ENCODE data around the gene ADCY3. TPM values are rescaled to one million over a fixed set of nuclear protein-coding genes. Genes with fewer than 3 reads are reported as not detected.

The ADCY3 gene
- total RNA-seq, 1 donor from 2014 or later: 140 TPM

GRCh38 chr2:24843330-24843860 lies 76.6 kb downstream of the ADCY3 start:
- no peak for DNase-seq (ENCODE audit: low spot score in 2 of 2)
- intact Hi-C loops (cut with DNase I): no loop called here
- Histone ChIP-seq H3K27me3 (no peaks in the 10 kb centered on the region), H3K4me1 (no peaks in the 10 kb centered on the region), H3K36me3 (peaks cover 8 to 20% of the 10 kb centered on the region in 2 donors), H3K27ac (no peak overlapping the region), H3K9me3 (no peaks in the 10 kb centered on the region), H3K4me3 (no peak overlapping the region)
- TF ChIP-seq CTCF (IDR thresholded peaks at IDR 0.05): no peak

- intact Hi-C loops (cut with DNase I): no loop called here
- H3K4me3 ChIP-seq: no peak overlapping the region
- H3K27me3 ChIP-seq: no peaks in the 10 kb centered on the region
- no peaks in the 10 kb centered on the region for H3K4me1 ChIP-seq
- TF ChIP-seq CTCF (IDR thresholded peaks at IDR 0.05): no peak
- H3K27ac ChIP-seq: no peak overlapping the region
- peaks cover 13 to 21% of the 10 kb centered on the region in 2 donors for H3K36me3 ChIP-seq
- DNase-seq (ENCODE audit: low spot score in 2 of 2): no peak
- no peaks in the 10 kb centered on the region for H3K9me3 ChIP-seq
Measured at GRCh38 chr2:24842081-24843050, 77.7 kb downstream of the ADCY3 start.

- no peaks in the 10 kb centered on the region for H3K9me3 ChIP-seq
- peaks cover 18 to 26% of the 10 kb centered on the region in 2 donors for H3K36me3 ChIP-seq
- no peaks in the 10 kb centered on the region for H3K4me1 ChIP-seq
- H3K4me3 ChIP-seq: no peak overlapping the region
- no peak overlapping the region for H3K27ac ChIP-seq
- no peak for TF ChIP-seq CTCF (IDR thresholded peaks at IDR 0.05)
- no peak for DNase-seq (ENCODE audit: low spot score in 2 of 2)
- H3K27me3 ChIP-seq: no peaks in the 10 kb centered on the region
- intact Hi-C loops (cut with DNase I): no loop called here
Measured at GRCh38 chr2:24840962-24841945, 78.8 kb downstream of the ADCY3 start.

DNA sequence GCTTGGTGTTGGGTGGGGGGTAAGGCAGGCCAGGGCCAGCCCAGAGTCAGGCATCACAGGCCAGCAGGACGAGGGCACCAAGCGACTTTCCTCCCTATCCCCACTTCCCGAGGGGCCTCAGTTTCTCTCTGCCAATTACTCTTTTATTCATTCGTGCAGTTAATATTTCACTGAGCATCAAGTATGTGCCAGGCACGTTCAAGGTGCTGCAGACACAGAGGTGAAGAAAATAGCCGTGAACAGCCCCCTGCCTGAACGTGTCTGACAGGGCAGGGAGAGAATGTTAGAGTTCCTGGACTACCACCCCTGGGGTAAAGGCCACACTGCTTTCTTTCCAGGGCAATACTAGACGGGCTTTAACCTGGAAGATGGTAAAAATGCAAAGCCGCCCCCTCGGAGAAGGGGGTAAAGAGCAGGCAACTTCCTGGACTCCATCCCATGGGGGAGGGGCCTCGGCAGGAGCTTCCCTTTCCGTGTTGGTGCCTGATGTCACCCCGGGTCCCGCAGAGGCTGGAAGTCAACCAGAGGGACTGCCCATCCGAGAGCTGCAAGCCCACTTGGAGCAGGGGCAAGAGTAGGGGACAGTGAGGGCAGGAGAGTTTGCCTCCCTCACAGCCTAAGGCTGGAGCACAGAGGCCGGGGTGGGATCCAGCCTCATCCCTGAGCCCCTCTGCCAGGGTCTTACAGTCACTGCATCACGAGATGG lies 79.7 kb downstream of the ADCY3 start:
- H3K9me3 ChIP-seq: no peaks in the 10 kb centered on the region
- H3K4me1 ChIP-seq: no peaks in the 10 kb centered on the region
- no peaks in the 10 kb centered on the region for H3K27me3 ChIP-seq
- no peak for TF ChIP-seq CTCF (IDR thresholded peaks at IDR 0.05)
- H3K4me3 ChIP-seq: no peak overlapping the region
- H3K27ac ChIP-seq: no peak overlapping the region
- intact Hi-C loops (cut with DNase I): no loop called here
- DNase-seq (ENCODE audit: low spot score in 2 of 2): no peak
- peaks cover 18 to 33% of the 10 kb centered on the region in 2 donors for H3K36me3 ChIP-seq

DNA sequence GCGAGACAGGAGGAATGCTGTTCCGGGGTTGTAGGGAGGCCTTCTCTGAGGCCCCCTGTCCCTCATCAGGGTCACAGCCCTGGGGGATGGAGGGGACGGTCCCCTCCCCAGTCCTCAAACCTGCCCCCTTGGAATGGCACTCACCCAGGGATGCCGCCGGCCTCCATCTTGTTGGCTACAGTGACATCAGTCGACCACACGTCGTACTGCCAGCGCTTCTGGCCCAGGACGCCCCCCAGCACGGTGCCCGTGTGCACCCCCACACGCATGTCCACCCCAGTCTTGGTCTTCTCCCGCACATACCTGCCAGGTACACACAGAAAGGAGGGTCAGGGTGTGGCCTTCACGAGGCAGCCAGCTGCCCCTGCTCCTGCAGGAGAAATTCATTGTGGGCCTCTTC lies 80.3 kb downstream of the ADCY3 start:
- H3K9me3 ChIP-seq: no peaks in the 10 kb centered on the region
- no peak for DNase-seq (ENCODE audit: low spot score in 2 of 2)
- H3K4me1 ChIP-seq: no peaks in the 10 kb centered on the region
- intact Hi-C loops (cut with DNase I): no loop called here
- no peak overlapping the region for H3K4me3 ChIP-seq
- no peak for TF ChIP-seq CTCF (IDR thresholded peaks at IDR 0.05)
- no peaks in the 10 kb centered on the region for H3K27me3 ChIP-seq
- H3K27ac ChIP-seq: no peak overlapping the region
- peaks cover 20 to 39% of the 10 kb centered on the region in 2 donors for H3K36me3 ChIP-seq
